HG02642 (cell line): Measurements from ENCODE around the gene NFYC.

Source experiments
- ATAC-seq: cut with Tn5 transposase; IDR thresholded peaks from one replicate; pipeline ENCODE4 v1.9.1; 2021; ENCODE audit warnings: mild to moderate bottlenecking; ENCODE audit not compliant: unreplicated experiment, poor library complexity

The NFYC gene

GRCh38 chr1:40794048-40794447, 102.5 kb downstream of the NFYC start:
- ATAC-seq, result no peak

- no peak for ATAC-seq
Measured at GRCh38 chr1:40794974-40795715, 103.6 kb downstream of the NFYC start.

GRCh38 chr1:40795811-40796586, 104.5 kb downstream of the NFYC start:
- no peak for ATAC-seq

- no peak for ATAC-seq
Measured at GRCh38 chr1:40796939-40797667, 105.6 kb downstream of the NFYC start.

- ATAC-seq, result no peak
Measured at GRCh38 chr1:40797668-40798010, 106.1 kb downstream of the NFYC start.

GRCh38 chr1:40798366-40799281, 107.1 kb downstream of the NFYC start:
- no peak for ATAC-seq

- ATAC-seq, result no peak
Measured at GRCh38 chr1:40799351-40799867, 107.9 kb downstream of the NFYC start.

- no peak for ATAC-seq
Measured at GRCh38 chr1:40801742-40802077, 110.2 kb downstream of the NFYC start.

GRCh38 chr1:40802078-40802741, 110.7 kb downstream of the NFYC start:
- ATAC-seq, result peak; percentile 77

- no peak for ATAC-seq
Measured at GRCh38 chr1:40802742-40803113, 111.2 kb downstream of the NFYC start.

- ATAC-seq, result no peak
Measured at GRCh38 chr1:40803447-40803846, 111.9 kb downstream of the NFYC start.

GRCh38 chr1:40803902-40804301, 112.4 kb downstream of the NFYC start:
- ATAC-seq, result no peak

- no peak for ATAC-seq
Measured at GRCh38 chr1:40806240-40806639, 114.7 kb downstream of the NFYC start.

GRCh38 chr1:40806731-40807695, 115.5 kb downstream of the NFYC start:
- no peak for ATAC-seq

GRCh38 chr1:40808002-40808401, 116.5 kb downstream of the NFYC start:
- ATAC-seq, result no peak

- no peak for ATAC-seq
Measured at GRCh38 chr1:40808444-40808843, 116.9 kb downstream of the NFYC start.

- no peak for ATAC-seq
Measured at GRCh38 chr1:40808909-40809308, 117.4 kb downstream of the NFYC start.

GRCh38 chr1:40810927-40811326, 119.4 kb downstream of the NFYC start:
- ATAC-seq, result no peak
